Mesendoderm (in vitro differentiated cells): ENCODE data around the gene IDE.

Experiments
- DNase-seq: peaks from one replicate; pipeline ENCODE4 v3.0.0; 2013
- H2AK5ac ChIP-seq: 2 replicates; pipeline ENCODE4 v1.6.1; 2013; ENCODE audit warnings: low read length, inconsistent platforms
- H2BK120ac ChIP-seq: 2 replicates; pipeline ENCODE4 v1.6.1; 2013; ENCODE audit warnings: low read depth, mild to moderate bottlenecking, low read length, moderate library complexity, mixed read lengths
- H2BK15ac ChIP-seq: replicated peaks from 2 replicates; pipeline ENCODE4 v1.6.1; 2013; ENCODE audit warnings: low read depth, mild to moderate bottlenecking, moderate library complexity
- H2BK5ac ChIP-seq: 2 replicates; pipeline ENCODE4 v1.6.1; 2013; ENCODE audit warnings: low read length, inconsistent platforms
- H3K18ac ChIP-seq: 2 replicates; pipeline ENCODE4 v1.6.1; 2013; ENCODE audit warnings: mild to moderate bottlenecking, low read length, mixed read lengths
- H3K23ac ChIP-seq: one replicate; pipeline ENCODE4 v1.6.1; 2013; ENCODE audit warnings: low read length
- H3K27ac ChIP-seq: 2 replicates; pipeline ENCODE4 v1.5.1; 2013; ENCODE audit warnings: low read depth, mild to moderate bottlenecking, inconsistent platforms, low read length, moderate library complexity
- H3K27me3 ChIP-seq: 2 replicates; pipeline ENCODE4 v1.6.1; 2013; ENCODE audit warnings: low read length, control low read depth, mild to moderate bottlenecking, inconsistent platforms; ENCODE audit not compliant: insufficient read depth, poor library complexity
- H3K36me3 ChIP-seq: 2 replicates; pipeline ENCODE4 v1.6.1; 2013; ENCODE audit warnings: low read length, inconsistent platforms; ENCODE audit not compliant: control insufficient read depth, insufficient read depth
- H3K4ac ChIP-seq: one replicate; pipeline ENCODE4 v1.6.1; 2013; ENCODE audit warnings: low read depth, mild to moderate bottlenecking, low read length, moderate library complexity
- H3K4me1 ChIP-seq: 2 replicates; pipeline ENCODE4 v1.6.1; 2013; ENCODE audit warnings: low read depth, low read length, inconsistent platforms; ENCODE audit not compliant: control insufficient read depth
- H3K4me2 ChIP-seq: 2 replicates; pipeline ENCODE4 v1.6.1; 2013; ENCODE audit warnings: low read length
- H3K4me3 ChIP-seq: 2 replicates; pipeline ENCODE4 v1.5.1; 2013; ENCODE audit warnings: mild to moderate bottlenecking, low read length
- H3K56ac ChIP-seq: one replicate; pipeline ENCODE4 v1.6.1; 2013; ENCODE audit warnings: low read length
- H3K79me1 ChIP-seq: 2 replicates; pipeline ENCODE4 v1.6.1; 2013; ENCODE audit warnings: low read length, inconsistent platforms
- H3K79me2 ChIP-seq: 2 replicates; pipeline ENCODE4 v1.6.1; 2013; ENCODE audit warnings: mild to moderate bottlenecking, low read length; ENCODE audit not compliant: control insufficient read depth, insufficient read depth
- H3K9ac ChIP-seq: 2 replicates; pipeline ENCODE4 v1.6.1; 2013; ENCODE audit warnings: low read length, inconsistent platforms
- H4K5ac ChIP-seq: one replicate; pipeline ENCODE4 v1.6.1; 2013; ENCODE audit warnings: low read length
- H4K8ac ChIP-seq: one replicate; pipeline ENCODE4 v1.6.1; 2013; ENCODE audit warnings: low read depth, mild to moderate bottlenecking, control low read depth, low read length, moderate library complexity
- WGBS: extraction: QIAGEN DNeasy Blood & Tissue Kit; methylation state at CpG from one replicate; pipeline ENCODE4 v1.1.7; 2013; ENCODE audit warnings: low lambda C conversion rate, missing lambda C conversion rate; ENCODE audit not compliant: insufficient coverage; ENCODE audit errors: extremely low coverage; 5-methylcytosine and 5-hydroxymethylcytosine counted together

The IDE gene

GRCh38 chr10:92419740-92420545 is 153.9 kb downstream of the IDE start:
- Histone ChIP-seq H3K18ac (no peak overlapping the region), H3K56ac (no peak overlapping the region), H4K8ac (no peak overlapping the region), H2BK120ac (no peak overlapping the region), H3K9ac (no peak overlapping the region), H2AK5ac (no peak overlapping the region), H3K4me2 (no peak overlapping the region), H3K79me2 (no peaks in the 10 kb centered on the region), H3K4me3 (no peak overlapping the region), H3K27me3 (no peaks in the 10 kb centered on the region), H3K4ac (no peak overlapping the region), H3K36me3 (no peaks in the 10 kb centered on the region), H2BK15ac (no peak overlapping the region), H3K4me1 (peaks cover 2% of the 10 kb centered on the region), H3K27ac (no peak overlapping the region), H3K23ac (peak overlapping the region; percentile 84), H3K79me1 (no peaks in the 10 kb centered on the region), H2BK5ac (no peak overlapping the region), H4K5ac (no peak overlapping the region)
- WGBS = no CpG with 5 or more reads among the region's 34 CpGs
- DNase-seq = peak; percentile 67

GRCh38 chr10:92418891-92419290 is 155.0 kb downstream of the IDE start:
- Histone ChIP-seq H3K18ac (no peak overlapping the region), H3K4me2 (no peak overlapping the region), H3K27me3 (no peaks in the 10 kb centered on the region), H3K9ac (no peak overlapping the region), H2BK15ac (no peak overlapping the region), H3K4me3 (no peak overlapping the region), H3K56ac (no peak overlapping the region), H3K79me2 (no peaks in the 10 kb centered on the region), H3K36me3 (no peaks in the 10 kb centered on the region), H4K8ac (no peak overlapping the region), H3K23ac (no peak overlapping the region), H2AK5ac (no peak overlapping the region), H2BK120ac (no peak overlapping the region), H2BK5ac (no peak overlapping the region), H3K27ac (no peak overlapping the region), H3K4me1 (peaks cover 2% of the 10 kb centered on the region), H3K79me1 (no peaks in the 10 kb centered on the region), H4K5ac (no peak overlapping the region), H3K4ac (no peak overlapping the region)
- WGBS = no CpG with 5 or more reads among the region's 7 CpGs
- DNase-seq = no peak

- Histone ChIP-seq H2BK15ac (no peak overlapping the region), H2BK120ac (no peak overlapping the region), H3K27me3 (no peaks in the 10 kb centered on the region), H3K36me3 (no peaks in the 10 kb centered on the region), H3K9ac (no peak overlapping the region), H3K4me1 (peaks cover 2% of the 10 kb centered on the region), H4K5ac (no peak overlapping the region), H3K4me3 (no peak overlapping the region), H3K4me2 (no peak overlapping the region), H3K79me1 (no peaks in the 10 kb centered on the region), H3K79me2 (no peaks in the 10 kb centered on the region), H4K8ac (no peak overlapping the region), H3K18ac (no peak overlapping the region), H3K23ac (no peak overlapping the region), H3K4ac (no peak overlapping the region), H2BK5ac (no peak overlapping the region), H3K27ac (no peak overlapping the region), H3K56ac (no peak overlapping the region), H2AK5ac (no peak overlapping the region)
- WGBS = no CpG with 5 or more reads among the region's 2 CpGs
- no peak for DNase-seq
These were observed 155.7 kb downstream of the IDE start for GRCh38 chr10:92418221-92418620.

GRCh38 chr10:92413519-92413918 is 160.4 kb downstream of the IDE start:
- Histone ChIP-seq H3K4me3 (no peak overlapping the region), H3K27me3 (no peaks in the 10 kb centered on the region), H3K9ac (no peak overlapping the region), H2BK5ac (no peak overlapping the region), H3K36me3 (no peaks in the 10 kb centered on the region), H4K8ac (no peak overlapping the region), H3K4me1 (no peaks in the 10 kb centered on the region), H3K79me1 (no peaks in the 10 kb centered on the region), H2AK5ac (no peak overlapping the region), H3K79me2 (no peaks in the 10 kb centered on the region), H3K56ac (no peak overlapping the region), H3K4ac (no peak overlapping the region), H4K5ac (no peak overlapping the region), H3K18ac (no peak overlapping the region), H3K4me2 (no peak overlapping the region), H2BK15ac (no peak overlapping the region), H2BK120ac (no peak overlapping the region), H3K27ac (no peak overlapping the region), H3K23ac (no peak overlapping the region)
- WGBS = no CpG with 5 or more reads among the region's 4 CpGs
- no peak for DNase-seq

- no peak for DNase-seq
- no peaks in the 10 kb centered on the region for H3K27me3 ChIP-seq
- WGBS = no CpG with 5 or more reads among the region's 9 CpGs
- no peak overlapping the region for H3K9ac ChIP-seq
- no peak overlapping the region for H4K5ac ChIP-seq
- H3K79me1 ChIP-seq = no peaks in the 10 kb centered on the region
- H3K56ac ChIP-seq = no peak overlapping the region
- H2AK5ac ChIP-seq = no peak overlapping the region
- no peaks in the 10 kb centered on the region for H3K79me2 ChIP-seq
- no peak overlapping the region for H3K23ac ChIP-seq
- H3K27ac ChIP-seq = no peak overlapping the region
- H3K36me3 ChIP-seq = no peaks in the 10 kb centered on the region
- H2BK5ac ChIP-seq = no peak overlapping the region
- H3K4me3 ChIP-seq = no peak overlapping the region
- no peak overlapping the region for H4K8ac ChIP-seq
- no peak overlapping the region for H2BK120ac ChIP-seq
- no peaks in the 10 kb centered on the region for H3K4me1 ChIP-seq
- H3K4ac ChIP-seq = no peak overlapping the region
- no peak overlapping the region for H2BK15ac ChIP-seq
- no peak overlapping the region for H3K4me2 ChIP-seq
- H3K18ac ChIP-seq = no peak overlapping the region
These were observed 160.9 kb downstream of the IDE start for GRCh38 chr10:92413011-92413410.

- no peak overlapping the region for H2BK5ac ChIP-seq
- no peak overlapping the region for H2AK5ac ChIP-seq
- no peak overlapping the region for H3K18ac ChIP-seq
- H3K4me2 ChIP-seq = no peak overlapping the region
- no CpG with 5 or more reads among the region's 8 CpGs for WGBS
- H3K79me1 ChIP-seq = no peaks in the 10 kb centered on the region
- H3K27me3 ChIP-seq = no peaks in the 10 kb centered on the region
- H3K4me3 ChIP-seq = no peak overlapping the region
- H3K4ac ChIP-seq = no peak overlapping the region
- no peaks in the 10 kb centered on the region for H3K4me1 ChIP-seq
- H3K56ac ChIP-seq = no peak overlapping the region
- H4K8ac ChIP-seq = no peak overlapping the region
- no peak overlapping the region for H2BK15ac ChIP-seq
- H4K5ac ChIP-seq = no peak overlapping the region
- no peaks in the 10 kb centered on the region for H3K36me3 ChIP-seq
- no peak overlapping the region for H3K27ac ChIP-seq
- no peak overlapping the region for H3K23ac ChIP-seq
- DNase-seq = no peak
- H2BK120ac ChIP-seq = no peak overlapping the region
- no peaks in the 10 kb centered on the region for H3K79me2 ChIP-seq
- H3K9ac ChIP-seq = no peak overlapping the region
These were observed 162.5 kb downstream of the IDE start for GRCh38 chr10:92411406-92411805.
